NCI-H510A treated with DMSO at 0.1 percent for 48 hours (cell line): ENCODE data around the gene MMP11.

ENCODE experiments used
- DNase-seq: peaks from one replicate; lab custom pipeline; 2025; lab: John Stamatoyannopoulos, UW

The MMP11 gene

DNA sequence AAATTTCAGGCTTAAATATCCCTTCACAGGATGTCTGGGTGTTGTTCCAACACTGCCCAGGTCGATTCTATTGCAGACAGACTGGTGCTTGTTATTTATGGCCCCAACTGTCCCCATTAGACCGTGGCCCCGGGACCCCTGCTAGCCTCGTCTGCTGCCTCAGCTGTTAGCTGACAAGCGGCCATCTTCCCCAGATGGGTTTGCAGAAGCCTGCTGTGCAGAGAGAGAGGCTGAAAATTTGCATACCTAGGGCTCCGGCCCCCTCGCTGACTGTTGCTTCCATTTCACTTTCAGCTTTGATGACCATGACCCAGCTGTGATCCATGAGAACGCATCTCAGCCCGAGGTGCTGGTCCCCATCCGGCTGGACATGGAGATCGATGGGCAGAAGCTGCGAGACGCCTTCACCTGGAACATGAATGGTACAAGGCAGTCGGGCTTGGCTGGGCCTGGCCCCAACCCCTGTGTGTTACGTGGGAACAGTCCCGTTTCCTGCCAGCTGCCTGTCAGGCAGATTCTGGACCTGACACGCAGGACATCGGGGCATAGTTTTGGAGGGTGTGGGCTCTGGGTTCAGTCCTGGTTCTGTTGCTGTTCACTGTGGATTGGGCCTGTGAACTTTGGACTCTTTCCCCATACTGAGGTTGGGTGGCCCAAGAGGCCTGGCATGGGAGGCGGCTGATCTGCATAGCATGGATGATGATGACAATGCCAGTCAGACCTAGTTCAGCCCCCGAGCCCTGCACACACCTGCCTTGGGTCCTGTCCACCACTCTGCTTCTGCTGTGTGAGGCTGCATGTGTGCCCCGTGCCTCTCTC, 30.6 kb downstream of the MMP11 start:
- no peak for DNase-seq

DNA sequence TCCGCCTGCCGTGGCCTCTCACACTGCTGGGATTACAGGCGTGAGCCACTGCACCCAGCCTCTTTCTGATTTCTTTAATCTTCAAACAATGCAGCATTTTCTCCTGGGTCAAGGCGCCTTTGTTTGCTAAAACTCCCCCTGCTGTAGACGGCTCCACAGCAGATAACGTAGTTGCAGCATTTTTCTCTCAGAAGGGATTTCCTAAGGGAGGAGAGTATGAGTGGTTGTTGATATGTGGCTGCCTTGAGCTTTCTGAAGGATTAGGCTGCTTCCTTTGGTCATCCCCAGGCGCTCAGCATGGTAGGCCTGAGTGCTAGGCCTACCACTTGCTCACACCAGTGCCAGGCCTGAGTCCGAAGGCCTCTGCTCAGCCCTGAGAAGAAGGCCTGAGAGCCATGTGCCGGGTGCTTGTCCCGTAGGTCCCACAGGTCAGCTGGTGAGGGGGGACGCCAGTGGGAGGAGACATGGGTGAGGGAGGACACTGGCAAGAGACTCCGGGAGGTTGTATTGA, 32.2 kb downstream of the MMP11 start:
- DNase-seq = no peak

DNA sequence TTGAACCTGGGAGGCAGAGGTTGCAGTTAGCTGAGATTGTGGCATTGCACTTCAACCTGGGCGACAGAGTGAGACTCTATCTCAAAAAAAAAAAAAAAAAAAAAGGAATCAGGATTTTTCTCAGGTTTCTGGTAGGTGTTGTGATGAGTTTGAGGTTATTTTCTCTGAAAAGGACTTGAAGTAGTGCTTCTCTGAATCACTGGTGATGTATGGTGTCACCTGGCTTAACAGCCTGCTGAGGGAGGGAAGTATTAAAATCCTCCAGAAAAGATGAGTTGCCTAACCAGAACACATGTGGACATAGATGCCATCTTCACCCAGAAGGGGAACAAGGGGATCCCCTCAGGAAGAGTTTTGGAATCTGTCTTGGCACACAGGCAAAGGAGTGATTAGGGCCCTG, 34.2 kb downstream of the MMP11 start:
- DNase-seq = no peak

DNA sequence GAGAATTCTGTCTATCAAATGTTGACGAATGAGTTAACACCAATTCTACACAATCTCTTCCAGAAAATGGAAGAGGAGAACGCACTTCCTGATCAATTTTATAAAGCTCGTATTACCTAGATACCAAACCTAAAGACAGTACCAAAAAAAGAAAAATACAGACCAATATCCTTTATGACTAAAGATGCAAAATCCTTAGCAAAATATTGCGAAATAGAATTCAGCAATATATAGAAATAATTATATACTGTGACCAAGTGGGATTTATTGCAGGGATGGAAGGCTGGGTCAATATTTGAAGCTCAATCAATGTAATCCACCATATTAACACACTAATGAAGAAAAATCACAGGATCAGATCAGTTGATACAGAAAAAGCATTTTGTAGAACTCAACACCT, 39.7 kb downstream of the MMP11 start:
- no peak for DNase-seq

DNA sequence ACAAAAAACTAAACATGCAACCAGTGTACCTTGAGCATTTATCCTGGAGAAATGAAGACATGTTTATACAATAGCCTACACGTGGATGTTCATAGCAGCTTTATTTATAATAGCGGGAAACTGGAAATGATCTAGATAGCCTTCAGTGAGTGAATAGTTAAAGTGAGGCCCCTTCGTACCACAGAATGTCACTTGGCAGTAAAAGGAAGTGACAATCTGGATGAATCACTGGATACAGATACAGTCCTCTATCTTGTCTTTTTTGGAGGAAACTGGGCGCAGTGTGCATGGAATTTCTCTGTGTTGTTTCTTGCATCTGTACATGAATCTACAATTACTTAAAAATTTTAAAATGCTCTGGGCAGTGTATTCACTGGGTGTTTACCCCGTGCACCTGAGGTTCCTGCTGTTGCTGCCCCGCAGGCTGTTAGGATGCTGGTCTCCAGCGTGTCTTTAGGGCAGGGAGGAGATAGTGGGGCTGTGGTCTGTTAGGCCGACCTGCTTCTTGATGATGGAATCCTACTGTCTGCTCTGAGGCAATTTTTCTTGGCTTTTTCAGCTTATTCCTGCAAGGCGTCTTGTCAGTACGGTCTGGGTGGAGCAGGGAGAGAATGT, 43.0 kb downstream of the MMP11 start:
- no peak for DNase-seq

DNA sequence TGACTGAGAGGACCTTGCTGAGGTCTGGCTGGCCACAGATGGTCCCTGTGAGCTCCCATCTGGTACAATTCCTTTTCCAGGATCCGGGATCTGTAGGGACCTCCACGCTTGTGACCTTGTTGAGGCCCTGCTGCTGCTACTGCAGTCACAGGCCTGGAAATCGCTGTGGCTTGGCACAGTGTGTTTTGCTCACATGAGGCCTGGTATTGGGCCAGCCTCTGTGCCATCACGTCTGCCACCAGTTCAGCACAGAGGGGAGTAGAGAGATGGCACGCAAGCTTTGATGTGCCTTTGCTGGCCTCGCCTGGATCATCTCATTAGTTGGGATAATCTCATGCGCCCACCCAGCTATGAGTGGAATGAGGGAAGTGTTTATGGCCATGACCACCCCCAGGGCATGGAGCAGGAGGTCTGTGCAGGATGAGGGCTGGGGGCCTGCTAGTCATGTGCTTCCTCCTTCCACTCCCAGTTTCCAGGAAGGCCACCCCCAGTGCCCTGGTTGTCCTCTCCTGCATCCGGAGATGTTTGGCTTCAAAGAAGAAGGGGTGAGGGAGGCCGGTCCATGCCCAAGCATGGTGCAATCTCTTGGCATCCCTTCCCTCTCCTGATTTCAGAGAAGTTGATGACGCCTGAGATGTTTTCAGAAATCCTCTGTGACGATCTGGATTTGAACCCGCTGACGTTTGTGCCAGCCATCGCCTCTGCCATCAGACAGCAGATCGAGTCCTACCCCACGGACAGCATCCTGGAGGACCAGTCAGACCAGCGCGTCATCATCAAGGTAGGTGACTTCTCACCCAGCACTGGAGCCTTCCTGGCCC, 43.7 kb downstream of the MMP11 start:
- no peak for DNase-seq

DNA sequence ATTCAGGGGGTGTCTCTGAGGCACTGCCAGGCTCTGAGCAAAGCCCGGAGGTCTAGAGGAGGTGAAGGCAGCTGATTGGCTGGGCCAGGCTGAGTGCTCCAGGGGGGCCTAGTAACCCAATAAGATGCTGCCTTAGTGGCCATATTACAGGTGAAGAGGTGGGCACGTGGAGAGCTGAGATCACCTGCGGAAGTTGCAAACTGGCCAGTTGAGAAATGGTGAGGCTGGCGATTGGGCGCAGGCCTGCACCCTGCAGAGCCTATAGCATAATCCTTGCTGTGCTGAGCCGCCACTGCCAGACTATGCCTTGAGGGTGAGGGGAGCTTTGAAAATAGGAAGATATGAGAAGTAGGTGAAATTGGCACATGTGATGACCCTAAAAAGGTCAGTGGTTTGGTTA, 44.5 kb downstream of the MMP11 start:
- no peak for DNase-seq

DNA sequence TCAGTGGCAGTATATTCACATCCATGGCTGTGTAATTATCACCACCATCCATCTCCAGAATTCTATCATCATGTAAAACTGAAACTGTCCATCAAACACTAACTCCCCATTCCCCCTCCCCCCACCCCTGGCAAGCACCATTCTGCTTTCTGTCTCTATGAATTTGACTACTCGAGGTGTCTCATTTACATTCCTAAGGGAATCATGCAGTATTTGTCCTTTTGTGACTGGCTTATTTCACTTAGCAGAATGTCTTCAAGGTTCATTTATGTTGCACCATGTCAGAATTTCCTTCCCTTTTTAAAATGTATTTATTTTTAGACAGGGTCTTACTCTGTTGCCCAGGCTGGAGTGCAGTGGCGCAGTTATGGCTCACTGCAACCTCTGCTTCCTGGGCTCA, 45.9 kb downstream of the MMP11 start:
- DNase-seq = no peak

DNA sequence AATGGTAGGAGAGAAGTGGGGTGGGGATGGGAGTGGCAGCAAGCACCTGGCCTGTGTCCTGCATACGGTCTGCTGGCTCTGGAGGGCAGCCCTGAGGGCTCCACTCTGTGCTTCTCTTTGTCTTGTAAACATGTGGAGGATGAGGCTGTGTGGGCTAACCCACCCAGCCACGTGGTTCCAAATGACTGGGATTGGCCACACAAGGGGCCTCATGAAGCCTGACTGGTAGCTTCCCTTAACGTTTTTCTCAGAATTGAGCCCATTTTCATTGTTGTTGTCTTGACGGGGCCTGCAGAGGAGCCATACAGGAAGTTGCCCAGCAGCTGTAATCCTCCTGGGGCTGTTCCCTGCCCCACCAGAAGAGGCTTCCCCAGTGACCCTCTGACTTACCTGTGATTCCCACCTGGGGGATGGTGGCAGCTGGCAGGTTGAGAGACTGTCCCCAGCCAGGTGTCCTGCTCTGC, 48.1 kb downstream of the MMP11 start:
- DNase-seq = no peak

DNA sequence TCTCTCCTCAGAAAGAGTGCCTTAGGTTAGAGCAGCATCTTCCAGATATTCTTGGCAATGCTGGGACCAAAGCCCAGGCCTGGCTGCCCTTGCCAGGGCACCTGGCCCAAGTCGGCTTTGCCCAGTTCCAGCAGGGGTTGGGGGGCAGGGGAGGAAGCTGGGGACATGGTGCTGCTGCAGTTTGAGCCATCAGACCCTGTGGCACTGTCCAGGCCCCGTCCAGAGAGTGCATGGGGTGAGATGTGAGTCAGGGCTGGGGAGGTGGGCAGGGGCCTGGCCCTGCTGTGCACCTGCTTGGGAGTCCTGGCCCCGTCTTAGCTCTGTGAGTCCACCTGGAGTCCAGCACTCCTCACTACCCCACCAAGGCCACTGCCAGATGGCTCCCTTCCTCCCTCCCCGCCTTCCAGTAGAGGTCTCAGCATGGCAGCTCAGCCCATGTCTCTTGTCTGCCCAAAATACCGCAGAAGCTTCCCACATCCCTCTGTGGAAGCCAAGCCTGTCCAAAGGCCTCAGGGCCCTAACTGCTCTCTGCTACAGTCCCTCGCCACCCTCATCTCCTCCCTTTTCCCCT, 49.5 kb downstream of the MMP11 start:
- DNase-seq = no peak

DNA sequence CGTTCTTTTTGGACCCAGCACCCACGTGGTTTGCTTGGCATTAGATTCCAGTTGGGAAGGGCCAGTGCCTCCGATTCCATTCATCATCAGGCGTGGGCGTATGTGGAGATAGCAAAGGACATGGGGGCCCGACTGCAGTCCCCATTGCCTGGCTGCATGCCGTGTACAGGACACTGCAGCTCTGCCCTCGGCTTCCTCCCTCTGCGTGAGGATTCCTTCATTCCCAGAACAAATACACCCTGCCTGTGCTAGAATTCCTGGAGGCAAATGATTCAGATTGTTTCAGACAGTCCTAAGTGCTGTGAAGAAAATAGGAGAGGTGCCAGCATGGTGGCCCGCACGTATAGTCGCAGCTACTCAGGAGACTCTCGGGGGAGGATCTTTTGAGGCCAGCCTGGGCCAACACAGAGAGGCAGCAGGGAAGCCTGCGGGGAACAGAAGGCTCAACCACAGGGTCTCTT, 50.7 kb downstream of the MMP11 start:
- no peak for DNase-seq

DNA sequence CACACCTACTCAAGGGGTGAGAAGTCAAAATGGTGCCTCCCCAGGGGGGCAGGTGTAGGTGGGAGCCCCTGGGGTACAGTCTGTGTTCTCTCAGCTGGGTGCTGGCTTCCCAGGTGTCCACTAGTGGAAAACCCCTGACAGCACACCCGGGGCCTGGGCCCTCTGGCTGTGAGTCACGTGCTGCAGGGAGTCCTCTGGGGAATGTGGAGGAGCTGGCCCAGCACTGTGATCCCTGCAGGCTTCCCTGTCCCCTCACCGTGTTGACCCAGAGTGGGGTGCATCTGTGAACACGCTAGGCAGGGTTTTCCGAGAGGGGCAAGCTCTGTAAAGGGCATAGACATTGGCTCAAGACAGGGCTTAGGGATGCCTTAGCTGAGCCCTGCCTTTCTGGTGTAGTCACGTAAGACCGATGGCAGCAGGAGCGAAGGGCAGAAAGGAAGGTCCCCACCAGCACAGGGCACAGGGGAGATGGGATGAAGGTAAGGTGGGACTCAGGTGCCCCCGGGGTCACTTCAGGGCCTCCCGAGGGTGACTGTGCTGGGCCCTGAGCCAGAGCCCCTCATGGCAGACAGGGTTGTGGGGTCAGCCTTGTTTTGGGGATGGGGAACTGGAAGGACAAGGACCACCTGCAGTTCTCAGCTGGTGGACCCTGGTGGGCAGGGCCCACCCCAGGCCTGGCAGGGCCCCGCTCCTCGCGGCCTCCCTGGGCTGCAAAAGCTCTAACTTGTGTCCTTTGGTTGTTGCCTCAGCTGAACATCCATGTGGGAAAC, 52.0 kb downstream of the MMP11 start:
- DNase-seq = no peak

DNA sequence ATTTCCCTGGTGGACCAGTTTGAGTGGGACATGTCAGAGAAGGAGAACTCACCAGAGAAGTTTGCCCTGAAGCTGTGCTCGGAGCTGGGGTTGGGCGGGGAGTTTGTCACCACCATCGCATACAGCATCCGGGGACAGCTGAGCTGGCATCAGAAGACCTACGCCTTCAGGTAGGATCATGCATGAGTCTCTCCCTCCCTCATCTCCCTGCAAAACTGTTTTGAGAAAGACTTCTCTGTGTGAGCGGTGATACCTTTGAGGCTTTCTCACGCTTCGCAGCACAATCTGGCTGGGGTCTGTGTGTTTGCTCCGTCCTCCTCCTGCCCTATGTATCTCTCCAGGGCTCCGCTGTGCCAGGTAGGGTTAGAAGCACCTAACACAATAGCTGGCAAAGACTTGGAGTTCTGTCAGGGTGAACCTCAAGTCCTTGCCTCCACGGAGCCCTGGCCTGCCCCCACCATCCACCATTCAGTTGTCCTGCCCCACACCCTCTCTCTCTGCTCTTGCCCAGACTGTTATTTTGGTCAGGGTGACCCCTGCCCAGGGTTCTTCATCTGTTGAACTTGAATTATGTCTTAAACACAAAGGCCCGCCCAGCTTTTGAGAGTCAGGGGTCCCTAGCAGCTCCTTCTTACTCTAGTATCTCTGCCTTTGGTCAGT, 52.7 kb downstream of the MMP11 start:
- DNase-seq = no peak

DNA sequence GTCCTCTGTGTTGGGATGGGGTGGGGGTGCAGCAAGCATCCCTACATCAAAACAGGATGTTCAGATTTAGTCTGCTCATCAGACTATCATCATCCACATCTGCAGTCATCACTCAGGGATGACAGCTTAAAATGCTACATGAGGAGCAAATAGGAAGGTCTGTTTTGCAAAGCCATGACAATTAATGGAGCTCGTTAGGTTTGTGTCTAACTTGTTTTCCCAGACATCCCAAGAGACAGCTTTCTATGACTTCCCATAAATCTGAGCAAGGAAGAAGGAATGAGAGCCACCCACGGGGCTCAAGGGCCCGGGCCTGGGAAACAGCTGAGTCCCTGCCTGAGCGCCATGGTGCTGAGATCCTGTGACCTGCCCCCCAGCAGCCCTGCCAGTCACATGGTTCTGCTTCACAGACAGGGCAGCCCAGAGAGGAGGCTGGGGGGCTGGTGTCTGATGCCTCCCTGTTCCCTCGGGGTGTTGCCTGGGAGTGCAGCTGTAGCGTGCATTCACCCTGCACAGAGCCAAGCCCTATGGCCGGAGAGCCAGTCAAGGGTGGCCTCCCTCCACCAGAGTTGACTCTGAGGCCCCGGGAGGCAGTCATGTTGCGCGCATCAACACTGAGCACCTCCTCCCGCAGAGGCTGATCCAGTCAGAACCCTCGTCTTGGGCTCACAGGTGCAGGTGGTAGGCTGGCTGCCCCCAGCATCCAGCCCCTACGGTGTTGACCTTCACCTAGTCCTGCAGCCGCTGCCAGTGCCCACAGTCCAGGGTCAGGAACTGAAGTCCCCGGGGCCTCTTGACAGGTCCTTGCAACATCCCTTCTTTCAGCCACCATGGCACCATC, 54.1 kb downstream of the MMP11 start:
- DNase-seq = no peak

DNA sequence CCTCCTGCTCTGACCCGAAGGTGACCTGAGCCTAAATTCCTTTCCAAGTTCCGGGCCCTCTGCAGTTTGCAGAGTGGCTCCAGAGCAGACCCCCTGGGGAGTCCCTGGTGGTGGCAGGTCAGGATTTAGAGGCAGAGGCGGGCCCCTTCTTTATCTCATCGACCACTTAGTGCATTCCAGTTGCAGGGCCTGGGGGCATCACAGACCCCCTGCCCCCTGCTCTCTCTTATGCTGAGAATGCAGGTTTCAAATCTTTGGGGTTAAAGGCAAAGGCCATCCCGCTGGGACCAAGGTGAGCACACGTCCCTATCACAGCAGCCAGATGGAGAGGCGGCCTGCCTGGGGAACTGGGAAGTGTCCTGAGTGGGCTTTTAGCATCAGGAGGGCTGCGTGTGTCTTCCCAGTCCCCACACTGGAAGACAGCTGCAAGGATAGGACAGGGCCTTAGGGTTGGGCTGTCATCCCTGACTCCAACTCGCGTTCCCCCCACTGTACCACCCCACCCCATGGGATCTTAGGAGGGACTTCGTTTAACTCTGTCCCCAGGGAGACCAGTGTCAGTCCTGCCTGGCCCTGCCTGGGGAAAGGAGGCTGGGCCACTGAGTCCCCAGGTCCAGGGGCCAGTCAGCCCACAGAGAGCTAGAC, 54.8 kb downstream of the MMP11 start:
- no peak for DNase-seq

DNA sequence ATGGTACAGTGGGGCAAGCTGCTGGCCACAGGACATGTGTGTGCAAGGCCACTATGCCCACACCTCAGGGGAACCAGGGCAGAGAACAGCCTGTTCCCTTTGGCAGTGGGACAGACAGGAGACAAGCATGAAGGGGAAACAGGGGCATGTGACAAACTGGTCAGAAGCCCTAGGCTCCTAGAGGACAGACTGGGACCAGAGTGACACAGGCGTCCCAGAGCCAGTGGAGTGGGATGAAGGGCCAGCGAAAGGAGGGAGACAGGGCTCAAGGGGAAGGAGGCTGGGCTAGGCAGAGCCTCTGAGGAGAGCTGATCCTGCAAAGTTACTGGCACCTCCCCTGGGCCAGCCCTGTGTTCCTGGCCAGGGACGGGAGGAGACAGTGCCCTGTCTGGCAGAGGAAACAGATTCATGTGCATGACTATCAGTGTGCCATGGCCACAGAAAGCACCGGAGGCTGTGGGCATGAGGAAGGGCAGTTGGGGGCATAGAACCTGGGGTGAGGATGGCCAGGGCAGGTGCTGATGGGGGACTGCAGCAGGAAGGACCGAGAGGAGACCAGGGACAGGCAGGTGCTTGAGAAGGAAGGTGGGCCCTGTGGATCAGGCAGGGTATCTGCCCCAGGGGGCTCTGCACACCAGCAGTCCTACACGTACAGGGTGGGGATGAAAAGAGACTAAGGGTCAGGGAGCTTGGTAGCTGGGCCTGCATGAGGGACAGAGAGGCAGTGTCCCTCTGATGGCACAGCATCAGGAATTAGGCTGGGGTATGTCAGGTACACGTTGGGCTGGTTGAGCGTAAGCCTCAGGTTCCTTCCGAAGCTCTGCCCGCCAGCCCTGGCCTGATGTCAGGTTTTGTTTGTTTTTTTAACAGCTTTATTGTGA, 56.4 kb downstream of the MMP11 start:
- DNase-seq = no peak

DNA sequence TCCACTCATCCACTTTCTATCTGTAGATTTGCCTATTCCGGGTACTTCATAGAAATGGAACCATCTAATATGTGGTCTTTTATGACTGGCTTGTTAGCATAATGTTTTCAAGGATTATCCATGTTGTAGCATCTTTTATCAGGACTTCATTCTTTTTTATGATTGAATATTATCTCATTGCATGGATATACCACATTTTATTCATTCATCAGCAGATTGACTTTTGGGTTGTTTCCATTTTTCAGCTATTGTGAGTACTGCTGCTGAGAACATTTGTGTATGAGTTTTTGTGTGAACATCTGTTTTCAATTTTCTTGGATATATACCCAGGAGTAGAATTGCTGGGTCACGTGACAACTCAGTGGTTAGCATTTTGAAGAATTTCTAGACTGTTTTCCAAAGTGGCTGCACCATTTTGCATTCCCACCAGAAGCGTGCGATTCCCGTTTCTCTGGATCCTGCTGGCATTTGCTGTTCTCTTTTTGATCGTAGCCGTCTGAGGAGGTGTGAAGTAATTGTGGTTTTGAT, 57.3 kb downstream of the MMP11 start:
- no peak for DNase-seq

DNA sequence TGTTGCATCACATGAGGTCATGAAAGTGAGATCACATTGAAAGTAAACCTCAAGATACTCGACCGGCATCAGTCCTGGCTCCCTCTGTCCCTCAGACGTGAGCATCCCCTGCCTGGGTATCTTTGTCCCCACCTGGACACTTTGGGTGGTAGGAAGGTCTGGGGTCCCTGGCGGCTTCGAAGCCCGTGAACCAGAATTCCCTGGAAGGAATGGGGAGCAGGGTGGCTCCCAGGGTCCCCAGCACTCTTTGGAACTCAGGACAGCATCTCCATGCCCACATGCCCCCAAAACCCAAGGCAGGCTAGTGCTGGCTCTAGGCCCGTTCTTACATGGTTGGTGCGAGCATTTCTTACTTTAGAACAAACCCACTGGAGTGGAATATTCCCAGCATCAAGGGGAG, 58.6 kb downstream of the MMP11 start:
- DNase-seq = no peak
